WTC11 (cell line): ENCODE measurements around the gene RBX1. TPM values are rescaled to one million over a fixed set of nuclear protein-coding genes. Genes with fewer than 3 reads are reported as not detected.

Experiments
- ATAC-seq: fragments of 200-7000 bp; cut with Tn5 transposase; 2 replicates; pipeline ENCODE4 v1.10.0; 2021; ENCODE audit warnings: mild to moderate bottlenecking, moderate library complexity
- CTCF ChIA-PET: fragments of 300-600 bp; sonication (Branson Sonifier 250); formaldehyde crosslinking; loops from one replicate; lab custom pipeline; 2021; ENCODE audit warnings: antibody characterized with exemption; lab: Charles Lee
- POLR2A ChIA-PET: fragments of 350-600 bp; sonication (Branson Sonifier 250); formaldehyde crosslinking; loops from one replicate; lab custom pipeline; 2021; ENCODE audit warnings: antibody characterized with exemption; lab: Charles Lee
- DNase-seq: peaks from one replicate; pipeline ENCODE4 v3.0.0; 2021; ENCODE audit warnings: low spot score
- H3K27ac Mint-ChIP-seq: 2 replicates; pipeline ENCODE4 v1.8.0; 2021; ENCODE audit warnings: mixed read lengths
- H3K27me3 Mint-ChIP-seq: 2 replicates; pipeline ENCODE4 v1.8.0; 2021; ENCODE audit warnings: low read depth, mild to moderate bottlenecking, moderate library complexity, mixed read lengths
- H3K36me3 Mint-ChIP-seq: 2 replicates; pipeline ENCODE4 v1.8.0; 2021; ENCODE audit warnings: mixed read lengths
- H3K4me1 Mint-ChIP-seq: 2 replicates; pipeline ENCODE4 v1.8.0; 2022; ENCODE audit warnings: mixed read lengths
- H3K4me3 Mint-ChIP-seq: 2 replicates; pipeline ENCODE4 v1.8.0; 2021; ENCODE audit warnings: mild to moderate bottlenecking, moderate library complexity, mixed read lengths
- H3K9me3 Mint-ChIP-seq: 2 replicates; pipeline ENCODE4 v1.8.0; 2021; ENCODE audit warnings: mixed read lengths
- ATF2 ChIP-seq: sonication (generic); formaldehyde crosslinking; IDR thresholded peaks from 2 replicates; pipeline ENCODE4 v1.8.1; 2022; ENCODE audit warnings: low read depth, missing genetic modification reagents, borderline replicate concordance
- CREM ChIP-seq: sonication (generic); formaldehyde crosslinking; IDR thresholded peaks from 2 replicates; pipeline ENCODE4 v1.8.1; 2022; ENCODE audit warnings: mild to moderate bottlenecking, missing genetic modification reagents, moderate library complexity
- EMX1 ChIP-seq: fragments of 250-450 bp; sonication (Bioruptor Pico); IDR thresholded peaks from 2 replicates; pipeline ENCODE4 v1.8.0; 2021; ENCODE audit warnings: mild to moderate bottlenecking
- FOXJ3 ChIP-seq: sonication (generic); formaldehyde crosslinking; IDR thresholded peaks from 2 replicates; pipeline ENCODE4 v1.9.0; 2021; ENCODE audit warnings: missing genetic modification reagents, mild to moderate bottlenecking, borderline replicate concordance
- FOXK1 ChIP-seq: sonication (generic); formaldehyde crosslinking; IDR thresholded peaks from 2 replicates; pipeline ENCODE4 v1.8.0; 2022; ENCODE audit warnings: mild to moderate bottlenecking, moderate library complexity, missing genetic modification reagents
- MAX ChIP-seq: sonication (generic); formaldehyde crosslinking; IDR thresholded peaks from 2 replicates; pipeline ENCODE4 v1.8.0; 2022; ENCODE audit warnings: mild to moderate bottlenecking, missing genetic modification reagents
- NR3C1 ChIP-seq: sonication (generic); formaldehyde crosslinking; conservative IDR thresholded peaks from 2 replicates; pipeline ENCODE4 v1.8.1; 2023; ENCODE audit warnings: low read depth, mild to moderate bottlenecking, missing genetic modification reagents
- PRDM15 ChIP-seq: sonication (generic); formaldehyde crosslinking; IDR thresholded peaks from 2 replicates; pipeline ENCODE4 v1.8.0; 2022; ENCODE audit warnings: missing genetic modification reagents
- TCF7 ChIP-seq: sonication (generic); formaldehyde crosslinking; IDR thresholded peaks from 2 replicates; pipeline ENCODE4 v1.8.0; 2022; ENCODE audit warnings: mild to moderate bottlenecking, low read depth, missing genetic modification reagents, moderate library complexity
- ZMAT4 ChIP-seq: fragments of 250-450 bp; sonication (Bioruptor Pico); IDR thresholded peaks from 2 replicates; pipeline ENCODE4 v1.9.0; 2021; ENCODE audit warnings: mild to moderate bottlenecking
- ZNF416 ChIP-seq: fragments of 250-450 bp; sonication (Bioruptor Pico); IDR thresholded peaks from 2 replicates; pipeline ENCODE4 v1.9.0; 2021; ENCODE audit warnings: mild to moderate bottlenecking, inconsistent platforms
- ZNF425 ChIP-seq: fragments of 250-450 bp; sonication (Bioruptor Pico); conservative IDR thresholded peaks from 2 replicates; pipeline ENCODE4 v1.9.0; 2021; ENCODE audit warnings: mild to moderate bottlenecking
- total RNA-seq: library from RNA; stranded (reverse); gene quantifications from 3 replicates; pipeline ENCODE4 v1.2.3, GENCODE V29; 2021

Gene RBX1
- total RNA-seq, 1 experiment from 2014 or later, result 70.8 TPM

GRCh38 chr22:40919446-40919845 lies 31.7 kb upstream of the RBX1 start (continued):
- TF ChIP-seq ZNF425, result no peak
- TF ChIP-seq PRDM15 (CRISPR knock-in tag), result no peak
- TF ChIP-seq, all 79 proteins: peak for 0

- ChIA-PET POLR2A (no interaction called here), CTCF (interaction anchor here (4.9 kb wide), 1 partner anchor 317 kb away, joined by 87 read pairs; no protein-coding TSS in a partner anchor)
- DNase-seq (no peak), ATAC-seq (no peak)
- Mint-ChIP-seq H3K4me1 (no peaks in the 10 kb centered on the region), H3K27me3 (no peaks in the 10 kb centered on the region), H3K4me3 (no peak overlapping the region), H3K9me3 (no peaks in the 10 kb centered on the region), H3K36me3 (peaks cover 39% of the 10 kb centered on the region), H3K27ac (no peak overlapping the region)
- TF ChIP-seq FOXJ3 (CRISPR knock-in tag) (no peak), TCF7 (CRISPR knock-in tag) (no peak), PRDM15 (CRISPR knock-in tag) (no peak), FOXK1 (no peak), MAX (CRISPR knock-in tag) (no peak), NR3C1 (no peak), EMX1 (no peak), CREM (CRISPR knock-in tag) (no peak), ATF2 (no peak), ZMAT4 (CRISPR knock-in tag) (no peak), ZNF416 (CRISPR knock-in tag) (no peak)
Measured at GRCh38 chr22:40920526-40920925, 30.7 kb upstream of the RBX1 start.
